Measurements from ENCODE around the gene AANAT. TPM values are rescaled to one million over a fixed set of nuclear protein-coding genes. Genes with fewer than 3 reads are reported as not detected.

Gene AANAT
- total RNA-seq, 1 donor from 2014 or later, result not detected

DNA sequence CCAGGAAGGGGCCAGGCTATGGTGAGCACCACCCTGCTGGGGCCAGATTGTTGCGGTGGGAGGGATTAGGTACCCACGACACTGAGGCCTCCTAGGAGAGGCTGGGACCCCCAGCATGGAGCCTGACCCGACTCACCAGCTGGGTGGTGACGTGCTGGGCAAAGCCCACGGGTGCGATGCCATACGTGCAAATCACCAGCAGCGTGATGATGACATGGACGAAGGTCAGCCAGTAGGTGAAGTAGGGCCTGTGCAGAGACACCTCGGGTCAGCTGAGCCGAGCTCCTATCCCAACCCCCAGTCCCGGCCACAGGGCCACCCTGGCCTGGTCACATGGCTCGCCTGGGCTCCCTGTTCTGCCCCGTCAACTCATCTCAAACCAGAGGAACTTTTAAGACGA lies 7.5 kb downstream of the AANAT start:
- H3K27ac Mint-ChIP-seq (ENCODE audit: unreplicated experiment), result no peak overlapping the region
- TF ChIP-seq, protein P1, sequence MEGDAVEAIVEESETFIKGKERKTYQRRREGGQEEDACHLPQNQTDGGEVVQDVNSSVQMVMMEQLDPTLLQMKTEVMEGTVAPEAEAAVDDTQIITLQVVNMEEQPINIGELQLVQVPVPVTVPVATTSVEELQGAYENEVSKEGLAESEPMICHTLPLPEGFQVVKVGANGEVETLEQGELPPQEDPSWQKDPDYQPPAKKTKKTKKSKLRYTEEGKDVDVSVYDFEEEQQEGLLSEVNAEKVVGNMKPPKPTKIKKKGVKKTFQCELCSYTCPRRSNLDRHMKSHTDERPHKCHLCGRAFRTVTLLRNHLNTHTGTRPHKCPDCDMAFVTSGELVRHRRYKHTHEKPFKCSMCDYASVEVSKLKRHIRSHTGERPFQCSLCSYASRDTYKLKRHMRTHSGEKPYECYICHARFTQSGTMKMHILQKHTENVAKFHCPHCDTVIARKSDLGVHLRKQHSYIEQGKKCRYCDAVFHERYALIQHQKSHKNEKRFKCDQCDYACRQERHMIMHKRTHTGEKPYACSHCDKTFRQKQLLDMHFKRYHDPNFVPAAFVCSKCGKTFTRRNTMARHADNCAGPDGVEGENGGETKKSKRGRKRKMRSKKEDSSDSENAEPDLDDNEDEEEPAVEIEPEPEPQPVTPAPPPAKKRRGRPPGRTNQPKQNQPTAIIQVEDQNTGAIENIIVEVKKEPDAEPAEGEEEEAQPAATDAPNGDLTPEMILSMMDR (IDR thresholded peaks at IDR 0.05), result no peak
- no peak for DNase-seq (ENCODE audit: low spot score)
- no peak overlapping the region for H3K4me3 Mint-ChIP-seq (ENCODE audit: unreplicated experiment)
- H3K27me3 Mint-ChIP-seq (ENCODE audit: low read depth), result no peaks in the 10 kb centered on the region
- no peaks in the 10 kb centered on the region for H3K4me1 Mint-ChIP-seq (ENCODE audit: low read depth)
- H3K9me3 Mint-ChIP-seq (ENCODE audit: low read depth), result no peaks in the 10 kb centered on the region
- no peaks in the 10 kb centered on the region for H3K36me3 Mint-ChIP-seq (ENCODE audit: low read depth)

DNA sequence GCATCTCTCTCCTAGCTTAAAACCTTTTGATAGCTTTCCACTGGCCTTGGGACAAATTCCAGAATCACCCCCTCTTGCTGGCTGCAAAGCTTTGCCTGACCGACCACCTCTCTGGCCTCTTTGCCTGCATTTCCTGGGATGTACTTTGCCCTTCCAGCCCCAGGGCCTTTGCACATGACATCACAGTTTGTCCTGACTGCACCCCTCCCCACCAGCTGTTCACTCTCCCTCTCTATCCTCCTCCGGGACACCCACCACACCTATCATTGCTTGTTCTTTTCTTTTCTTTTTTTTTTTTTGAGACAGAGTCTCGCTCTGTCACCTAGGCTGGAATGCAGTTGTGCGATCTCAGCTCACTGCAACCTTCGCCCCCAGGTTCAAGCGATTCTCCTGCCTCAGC lies 7.9 kb downstream of the AANAT start:
- no peak for DNase-seq (ENCODE audit: low spot score)
- no peaks in the 10 kb centered on the region for H3K9me3 Mint-ChIP-seq (ENCODE audit: low read depth)
- no peaks in the 10 kb centered on the region for H3K36me3 Mint-ChIP-seq (ENCODE audit: low read depth)
- TF ChIP-seq, protein P1 (IDR thresholded peaks at IDR 0.05), result no peak
- no peak overlapping the region for H3K27ac Mint-ChIP-seq (ENCODE audit: unreplicated experiment)
- H3K4me1 Mint-ChIP-seq (ENCODE audit: low read depth), result no peaks in the 10 kb centered on the region
- no peak overlapping the region for H3K4me3 Mint-ChIP-seq (ENCODE audit: unreplicated experiment)
- H3K27me3 Mint-ChIP-seq (ENCODE audit: low read depth), result no peaks in the 10 kb centered on the region

DNA sequence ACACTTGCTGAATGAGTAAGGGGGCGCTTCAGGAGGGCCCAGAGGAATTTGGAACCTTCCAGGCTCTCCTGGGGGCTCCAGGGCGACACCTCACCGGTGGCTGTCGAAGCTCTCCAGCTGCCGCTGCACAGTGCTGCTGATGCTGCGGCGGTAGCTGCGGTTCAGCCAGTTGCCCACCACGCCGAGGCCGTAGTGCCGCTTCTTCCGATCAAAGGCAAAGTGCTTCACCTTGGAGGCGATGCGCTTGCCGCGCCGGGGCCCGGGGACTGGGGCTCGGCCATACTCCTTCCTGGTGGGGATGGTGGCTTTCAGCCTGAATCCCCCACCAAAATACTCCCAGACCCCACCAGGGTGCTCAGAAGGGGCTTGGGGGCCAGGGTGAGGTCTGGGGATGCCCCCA lies 9.3 kb downstream of the AANAT start:
- Mint-ChIP-seq H3K4me1 (ENCODE audit: low read depth) (peaks cover 4% of the 10 kb centered on the region), H3K27ac (ENCODE audit: unreplicated experiment) (no peak overlapping the region)

DNA sequence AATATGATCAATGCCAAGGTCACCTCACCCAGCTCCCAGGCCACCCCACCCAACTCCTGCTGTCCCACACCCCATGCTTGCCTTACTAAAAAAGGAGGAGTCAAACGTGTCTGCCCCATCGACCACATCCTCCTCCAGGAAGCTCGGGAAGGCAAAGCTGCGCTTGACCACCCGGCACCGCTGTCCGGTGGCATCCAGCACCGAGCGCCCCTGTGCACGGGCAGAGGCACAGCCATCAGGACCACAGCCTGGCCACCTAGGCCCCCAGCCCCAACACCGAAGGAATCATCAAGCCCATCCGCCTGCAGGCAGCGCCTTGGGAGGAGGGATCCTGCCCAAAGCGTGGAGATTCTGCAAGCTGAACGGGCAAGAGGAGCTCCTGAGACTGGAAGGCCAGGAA lies 10.2 kb downstream of the AANAT start:
- TF ChIP-seq, protein P1 (IDR thresholded peaks at IDR 0.05), result no peak
- peaks cover 4% of the 10 kb centered on the region for H3K4me1 Mint-ChIP-seq (ENCODE audit: low read depth)
- H3K27ac Mint-ChIP-seq (ENCODE audit: unreplicated experiment), result no peak overlapping the region
- H3K9me3 Mint-ChIP-seq (ENCODE audit: low read depth), result no peaks in the 10 kb centered on the region
- no peaks in the 10 kb centered on the region for H3K36me3 Mint-ChIP-seq (ENCODE audit: low read depth)
- no peaks in the 10 kb centered on the region for H3K27me3 Mint-ChIP-seq (ENCODE audit: low read depth)
- no peak for DNase-seq (ENCODE audit: low spot score)
- no peak overlapping the region for H3K4me3 Mint-ChIP-seq (ENCODE audit: unreplicated experiment)

More for the DNA sequence above, 9.3 kb downstream of the AANAT start:
- TF ChIP-seq, protein P1 (IDR thresholded peaks at IDR 0.05), result no peak
- Mint-ChIP-seq H3K4me3 (ENCODE audit: unreplicated experiment) (no peak overlapping the region), H3K36me3 (ENCODE audit: low read depth) (no peaks in the 10 kb centered on the region), H3K9me3 (ENCODE audit: low read depth) (no peaks in the 10 kb centered on the region), H3K27me3 (ENCODE audit: low read depth) (no peaks in the 10 kb centered on the region)
- DNase-seq (ENCODE audit: low spot score), result no peak

DNA sequence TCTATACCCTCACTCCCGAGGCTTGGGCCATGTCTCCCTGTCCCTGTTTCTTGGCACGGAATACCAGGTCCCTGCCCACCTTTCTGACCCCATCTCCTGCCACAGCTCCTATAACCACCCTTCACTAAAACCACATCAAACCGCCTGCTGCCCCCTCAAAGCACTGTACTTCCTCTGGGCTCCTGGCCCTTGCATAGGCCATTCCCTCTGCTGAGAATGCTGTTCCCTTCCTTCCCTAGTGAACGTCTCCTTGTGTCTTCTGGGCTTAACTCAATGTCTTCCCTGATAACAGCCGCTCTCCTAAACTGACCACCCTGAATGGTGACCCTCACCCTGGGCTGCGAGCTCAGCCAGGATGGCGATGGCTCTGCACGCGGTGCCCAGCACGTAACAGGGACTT lies 10.7 kb downstream of the AANAT start:
- Mint-ChIP-seq H3K36me3 (ENCODE audit: low read depth) (no peaks in the 10 kb centered on the region), H3K9me3 (ENCODE audit: low read depth) (no peaks in the 10 kb centered on the region), H3K4me3 (ENCODE audit: unreplicated experiment) (no peak overlapping the region), H3K4me1 (ENCODE audit: low read depth) (peaks cover 4% of the 10 kb centered on the region), H3K27ac (ENCODE audit: unreplicated experiment) (no peak overlapping the region), H3K27me3 (ENCODE audit: low read depth) (no peaks in the 10 kb centered on the region)
- no peak for DNase-seq (ENCODE audit: low spot score)
- TF ChIP-seq, protein P1 (IDR thresholded peaks at IDR 0.05), result no peak
